Common myeloid progenitor, CD34-positive (primary cell): ENCODE measurements around the gene IL17RA.

ENCODE experiments used
- CTCF ChIA-PET: fragments of 350-600 bp; sonication (Branson Sonifier 250); formaldehyde crosslinking; loops from one replicate; lab custom pipeline; 2021; ENCODE audit warnings: antibody characterized with exemption; lab: Charles Lee
- POLR2A ChIA-PET: fragments of 350-600 bp; sonication (Branson Sonifier 250); formaldehyde crosslinking; loops from one replicate; lab custom pipeline; 2021; ENCODE audit warnings: antibody characterized with exemption; lab: Charles Lee
- DNase-seq, 3 donors: peaks; one replicate each; pipeline versions ENCODE4 v3.0.0 to v3.0.0-alpha.2; 2013
- H3K27ac ChIP-seq, 2 experiments: 1 replicate in 1 of 2; 2 replicates in 1 of 2; pipeline ENCODE4 v1.7.0; 2013; ENCODE audit warnings: inconsistent platforms in 2 of 2, low read length in 2 of 2, mild to moderate bottlenecking in 2 of 2, low read depth in 1 of 2, moderate library complexity in 1 of 2; ENCODE audit not compliant: severe bottlenecking in 2 of 2, insufficient read depth in 1 of 2, poor library complexity in 1 of 2
- H3K27me3 ChIP-seq, 5 experiments: replicated peaks in 2 of 5; 1 replicate in 3 of 5; 2 replicates in 2 of 5; pipeline versions ENCODE4 v1.6.1 to v1.7.0; 2013; ENCODE audit warnings: low read length in 4 of 5, mild to moderate bottlenecking in 2 of 5, moderate library complexity in 2 of 5, inconsistent platforms in 1 of 5; ENCODE audit not compliant: insufficient read depth in 5 of 5, control insufficient read depth in 4 of 5
- H3K36me3 ChIP-seq, 4 experiments: 1 replicate in 2 of 4; 2 replicates in 2 of 4; pipeline versions ENCODE4 v1.6.1 to v1.7.0; 2013; ENCODE audit warnings: low read length in 3 of 4, control low read depth in 1 of 4, mild to moderate bottlenecking in 1 of 4; ENCODE audit not compliant: control insufficient read depth in 4 of 4, insufficient read depth in 4 of 4
- H3K4me1 ChIP-seq, 4 experiments: 1 replicate in 3 of 4; 2 replicates in 1 of 4; pipeline versions ENCODE4 v1.6.1 to v1.7.1; 2013; ENCODE audit warnings: low read length in 3 of 4, mild to moderate bottlenecking in 3 of 4, control low read depth in 1 of 4, inconsistent platforms in 1 of 4, moderate library complexity in 1 of 4; ENCODE audit not compliant: control insufficient read depth in 4 of 4, insufficient read depth in 4 of 4; ENCODE audit errors: control extremely low read depth in 1 of 4
- H3K4me3 ChIP-seq, 7 experiments: 1 replicate in 4 of 7; 2 replicates in 3 of 7; pipeline versions ENCODE4 v1.5.1 to v1.7.0; 2013; ENCODE audit warnings: mild to moderate bottlenecking in 7 of 7, low read length in 6 of 7, moderate library complexity in 6 of 7, inconsistent platforms in 2 of 7, low read depth in 2 of 7, control low read depth in 1 of 7; ENCODE audit not compliant: insufficient read depth in 4 of 7, control insufficient read depth in 1 of 7; ENCODE audit errors: extremely low read depth in 1 of 7
- H3K9me3 ChIP-seq, 5 experiments: 1 replicate in 4 of 5; 2 replicates in 1 of 5; pipeline versions ENCODE4 v1.6.1 to v1.7.1; 2013; ENCODE audit warnings: low read length in 4 of 5, mild to moderate bottlenecking in 2 of 5, inconsistent platforms in 1 of 5, low read depth in 1 of 5, moderate library complexity in 1 of 5; ENCODE audit not compliant: control insufficient read depth in 4 of 5, insufficient read depth in 2 of 5; ENCODE audit errors: control extremely low read depth in 1 of 5
- WGBS: methylation state at CpG from one replicate; pipeline ENCODE4 v1.1.5; 2013; ENCODE audit not compliant: insufficient coverage; 5-methylcytosine and 5-hydroxymethylcytosine counted together

Gene IL17RA

GRCh38 chr22:17046566-17047348 lies 38.0 kb upstream of the IL17RA start:
- Histone ChIP-seq H3K4me3 (no peak overlapping the region), H3K9me3 (no peaks in the 10 kb centered on the region), H3K27me3 (no peaks in the 10 kb centered on the region), H3K27ac (no peak overlapping the region), H3K4me1 (no peaks in the 10 kb centered on the region), H3K36me3 (no peaks in the 10 kb centered on the region)
- WGBS: 67% methylated on average over 1 of the region's 5 CpGs
- POLR2A ChIA-PET: no interaction called here
- CTCF ChIA-PET: interaction anchor here (2.0 kb wide), 1 partner anchor 11 kb away, joined by 11 read pairs; no protein-coding TSS in a partner anchor
- DNase-seq: no peak

GRCh38 chr22:17047656-17048055 lies 37.1 kb upstream of the IL17RA start:
- 100% methylated on average over 1 of the region's 1 CpG for WGBS
- ChIA-PET POLR2A (no interaction called here), CTCF (no interaction called here)
- Histone ChIP-seq H3K27me3 (no peaks in the 10 kb centered on the region), H3K9me3 (no peaks in the 10 kb centered on the region), H3K4me1 (no peaks in the 10 kb centered on the region), H3K4me3 (no peak overlapping the region), H3K36me3 (no peaks in the 10 kb centered on the region), H3K27ac (no peak overlapping the region)
- peak in 1 of 3 donors; percentile 21 for DNase-seq

GRCh38 chr22:17056058-17056457 lies 28.7 kb upstream of the IL17RA start:
- CTCF ChIA-PET: interaction anchor here (3.0 kb wide), 1 partner anchor 139 kb away, joined by 35 read pairs; no protein-coding TSS in a partner anchor
- Histone ChIP-seq H3K27ac (no peak overlapping the region), H3K27me3 (no peaks in the 10 kb centered on the region), H3K4me1 (peaks cover 0 to 3% (median 0%) of the 10 kb centered on the region in 4 experiments), H3K4me3 (no peak overlapping the region), H3K9me3 (no peaks in the 10 kb centered on the region), H3K36me3 (no peaks in the 10 kb centered on the region)
- POLR2A ChIA-PET: no interaction called here
- DNase-seq: no peak
- 98% methylated on average over 3 of the region's 5 CpGs for WGBS

- H3K9me3 ChIP-seq: no peaks in the 10 kb centered on the region
- 100% methylated on average over 6 of the region's 8 CpGs for WGBS
- ChIA-PET POLR2A (no interaction called here), CTCF (interaction anchor here (0.9 to 3.1 kb wide), 6 partner anchors 11 to 140 kb away, joined by 3 to 35 read pairs (median 8); no protein-coding TSS in a partner anchor)
- H3K4me1 ChIP-seq: peaks cover 0 to 3% (median 0%) of the 10 kb centered on the region in 4 experiments
- no peak overlapping the region for H3K4me3 ChIP-seq
- H3K36me3 ChIP-seq: no peaks in the 10 kb centered on the region
- DNase-seq: no peak
- H3K27me3 ChIP-seq: no peaks in the 10 kb centered on the region
- no peak overlapping the region for H3K27ac ChIP-seq
These were observed 28.0 kb upstream of the IL17RA start for GRCh38 chr22:17056807-17057206.

- Histone ChIP-seq H3K4me1 (peaks cover 0 to 5% (median under 1%) of the 10 kb centered on the region in 4 experiments), H3K9me3 (no peaks in the 10 kb centered on the region), H3K36me3 (no peaks in the 10 kb centered on the region), H3K4me3 (no peak overlapping the region), H3K27me3 (no peaks in the 10 kb centered on the region), H3K27ac (no peak overlapping the region)
- ChIA-PET POLR2A (no interaction called here), CTCF (interaction anchor here (0.9 to 3.1 kb wide), 15 partner anchors 10 to 443 kb away, joined by 3 to 35 read pairs (median 4); no protein-coding TSS in a partner anchor)
- peak; percentile 31 to 65 (median 50) for DNase-seq
- 44% methylated on average over 8 of the region's 11 CpGs for WGBS
These were observed 26.6 kb upstream of the IL17RA start for GRCh38 chr22:17057959-17058814.

- POLR2A ChIA-PET: no interaction called here
- no peak for DNase-seq
- Histone ChIP-seq H3K36me3 (no peaks in the 10 kb centered on the region), H3K4me3 (no peak overlapping the region), H3K4me1 (peaks cover 0 to 10% (median 7%) of the 10 kb centered on the region in 4 experiments), H3K27me3 (no peaks in the 10 kb centered on the region), H3K9me3 (no peaks in the 10 kb centered on the region), H3K27ac (no peak overlapping the region)
- CTCF ChIA-PET: interaction anchor here (1.2 kb wide), 1 partner anchor 443 kb away, joined by 3 read pairs; no protein-coding TSS in a partner anchor
- WGBS: 57% methylated on average over 1 of the region's 3 CpGs
These were observed 24.7 kb upstream of the IL17RA start for GRCh38 chr22:17060126-17060525.
